Lower lobe of right lung (tissue), 2 donors: Measurements from ENCODE around the gene RIPK3. TPM values are rescaled to one million over a fixed set of nuclear protein-coding genes. Genes with fewer than 3 reads are reported as not detected.

Source experiments
- ATAC-seq, 2 donors: fragments of 200-7000 bp; cut with Tn5 transposase; one replicate each; pipeline ENCODE4 v1.9.1; 2020 to 2022; ENCODE audit warnings: mild to moderate bottlenecking in 2 of 2, moderate library complexity in 2 of 2
- DNase-seq: peaks from one replicate; pipeline ENCODE4 v3.0.0-alpha.2; 2020
- H3K27ac ChIP-seq: fragments of 200-600 bp; one replicate; pipeline ENCODE4 v1.8.0; 2022
- H3K27me3 ChIP-seq: fragments of 200-600 bp; one replicate; pipeline ENCODE4 v1.8.0; 2022; ENCODE audit warnings: low read depth
- H3K36me3 ChIP-seq: fragments of 200-600 bp; one replicate; pipeline ENCODE4 v1.8.0; 2022; ENCODE audit warnings: mild to moderate bottlenecking
- H3K4me1 ChIP-seq: fragments of 200-600 bp; one replicate; pipeline ENCODE4 v1.8.0; 2022
- H3K4me3 ChIP-seq: fragments of 200-600 bp; one replicate; pipeline ENCODE4 v1.8.0; 2022; ENCODE audit warnings: mild to moderate bottlenecking
- H3K9me3 ChIP-seq: fragments of 200-600 bp; one replicate; pipeline ENCODE4 v1.8.0; 2022
- CTCF ChIP-seq: fragments of 200-600 bp; IDR thresholded peaks from one replicate; pipeline ENCODE4 v1.8.0; 2022; ENCODE audit warnings: antibody characterized with exemption, mild to moderate bottlenecking
- intact Hi-C: fragments of 100-400 bp; cut with DNase I; formaldehyde crosslinking; loops from one replicate; pipeline ENCODE4 v1.11.0; 2022
- total RNA-seq: library from RNA; stranded (reverse); fragmentation: NEBNext Ultra II Directional; extraction: Animal tissue kit (Norgen Biotek cat#: 25700); gene quantifications from one replicate; pipeline ENCODE4 v1.2.1, GENCODE V29; 2021
- donor health status: DM: no; HTN: yes; CAD: no; lungs with severe emphysema.

RIPK3 gene
- total RNA-seq, 1 donor from 2014 or later: 27.9 TPM

GRCh38 chr14:24325963-24326362 is 13.8 kb downstream of the RIPK3 start:
- DNase-seq: peak; percentile 23
- no peaks in the 10 kb centered on the region for H3K27me3 ChIP-seq
- ATAC-seq: no peak
- H3K36me3 ChIP-seq: peaks cover 12% of the 10 kb centered on the region
- peaks cover 32% of the 10 kb centered on the region for H3K4me1 ChIP-seq
- H3K27ac ChIP-seq: no peak overlapping the region
- no peak overlapping the region for H3K4me3 ChIP-seq
- H3K9me3 ChIP-seq: no peaks in the 10 kb centered on the region
- intact Hi-C loops: loop anchor here (5.0 kb wide), 1 partner anchor 111 kb away; no protein-coding TSS in a partner anchor
- no peak for TF ChIP-seq CTCF

- Histone ChIP-seq H3K27ac (no peak overlapping the region), H3K9me3 (no peaks in the 10 kb centered on the region), H3K4me3 (no peak overlapping the region), H3K27me3 (no peaks in the 10 kb centered on the region), H3K36me3 (peaks cover 9% of the 10 kb centered on the region), H3K4me1 (peaks cover 27% of the 10 kb centered on the region)
- DNase-seq (no peak), ATAC-seq (no peak)
- intact Hi-C loops: loop anchor here (5.0 kb wide), 1 partner anchor 112 kb away; no protein-coding TSS in a partner anchor
- no peak for TF ChIP-seq CTCF
Measured at GRCh38 chr14:24325041-24325530, 14.7 kb downstream of the RIPK3 start.

GRCh38 chr14:24324024-24324423 is 15.8 kb downstream of the RIPK3 start:
- intact Hi-C loops: no loop called here
- Histone ChIP-seq H3K36me3 (peaks cover 9% of the 10 kb centered on the region), H3K9me3 (no peaks in the 10 kb centered on the region), H3K4me1 (peaks cover 17% of the 10 kb centered on the region), H3K27me3 (no peaks in the 10 kb centered on the region), H3K27ac (no peak overlapping the region), H3K4me3 (no peak overlapping the region)
- DNase-seq (peak; percentile 38), ATAC-seq (no peak)
- no peak for TF ChIP-seq CTCF

- peaks cover 11% of the 10 kb centered on the region for H3K4me1 ChIP-seq
- no peaks in the 10 kb centered on the region for H3K9me3 ChIP-seq
- no peak for TF ChIP-seq CTCF
- no peak overlapping the region for H3K4me3 ChIP-seq
- H3K27me3 ChIP-seq: no peaks in the 10 kb centered on the region
- DNase-seq (no peak), ATAC-seq (no peak)
- intact Hi-C loops: no loop called here
- peaks cover 9% of the 10 kb centered on the region for H3K36me3 ChIP-seq
- H3K27ac ChIP-seq: no peak overlapping the region
Measured at GRCh38 chr14:24323341-24323740, 16.4 kb downstream of the RIPK3 start.

GRCh38 chr14:24322672-24323071 is 17.1 kb downstream of the RIPK3 start:
- Histone ChIP-seq H3K27me3 (no peaks in the 10 kb centered on the region), H3K36me3 (peaks cover 9% of the 10 kb centered on the region), H3K4me1 (peaks cover 7% of the 10 kb centered on the region), H3K4me3 (no peak overlapping the region), H3K9me3 (no peaks in the 10 kb centered on the region), H3K27ac (no peak overlapping the region)
- ATAC-seq: no peak
- peak; percentile 36 for DNase-seq
- TF ChIP-seq CTCF: no peak
- intact Hi-C loops: no loop called here
